ENCODE measurements around the gene LDLRAD3. TPM values are rescaled to one million over a fixed set of nuclear protein-coding genes. Genes with fewer than 3 reads are reported as not detected.

LDLRAD3 gene
- total RNA-seq, 2 donors from 2014 or later, result 30.8 to 42.5 TPM

- Histone ChIP-seq H3K4me3 (no peak overlapping the region), H3K36me3 (no peaks in the 10 kb centered on the region), H3K4me1 (replicated peaks) (no peaks in the 10 kb centered on the region), H3K27ac (peak overlapping the region in 1 of 2 donors; percentile 5), H3K9me3 (no peaks in the 10 kb centered on the region), H3K27me3 (replicated peaks; ENCODE audit: insufficient read depth) (no peaks in the 10 kb centered on the region)
- intact Hi-C loops (cut with DNase I), result no loop called here
- TF ChIP-seq POLR2A (IDR thresholded peaks at IDR 0.05) (no peak), POLR2AphosphoS5 (IDR thresholded peaks at IDR 0.05) (no peak)
- TF ChIP-seq, protein P1, sequence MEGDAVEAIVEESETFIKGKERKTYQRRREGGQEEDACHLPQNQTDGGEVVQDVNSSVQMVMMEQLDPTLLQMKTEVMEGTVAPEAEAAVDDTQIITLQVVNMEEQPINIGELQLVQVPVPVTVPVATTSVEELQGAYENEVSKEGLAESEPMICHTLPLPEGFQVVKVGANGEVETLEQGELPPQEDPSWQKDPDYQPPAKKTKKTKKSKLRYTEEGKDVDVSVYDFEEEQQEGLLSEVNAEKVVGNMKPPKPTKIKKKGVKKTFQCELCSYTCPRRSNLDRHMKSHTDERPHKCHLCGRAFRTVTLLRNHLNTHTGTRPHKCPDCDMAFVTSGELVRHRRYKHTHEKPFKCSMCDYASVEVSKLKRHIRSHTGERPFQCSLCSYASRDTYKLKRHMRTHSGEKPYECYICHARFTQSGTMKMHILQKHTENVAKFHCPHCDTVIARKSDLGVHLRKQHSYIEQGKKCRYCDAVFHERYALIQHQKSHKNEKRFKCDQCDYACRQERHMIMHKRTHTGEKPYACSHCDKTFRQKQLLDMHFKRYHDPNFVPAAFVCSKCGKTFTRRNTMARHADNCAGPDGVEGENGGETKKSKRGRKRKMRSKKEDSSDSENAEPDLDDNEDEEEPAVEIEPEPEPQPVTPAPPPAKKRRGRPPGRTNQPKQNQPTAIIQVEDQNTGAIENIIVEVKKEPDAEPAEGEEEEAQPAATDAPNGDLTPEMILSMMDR (IDR thresholded peaks at IDR 0.05), result no peak
- WGBS, result 77% methylated on average over 4 of the region's 4 CpGs
- DNase-seq (ENCODE audit: low spot score), result no peak
Observed at GRCh38 chr11:36156161-36156816, 212.4 kb downstream of the LDLRAD3 start.

GRCh38 chr11:36156817-36157519, 213.1 kb downstream of the LDLRAD3 start:
- 59% methylated on average over 5 of the region's 5 CpGs for WGBS
- no peak overlapping the region for H3K27ac ChIP-seq
- no peak for TF ChIP-seq POLR2A (IDR thresholded peaks at IDR 0.05)
- TF ChIP-seq, protein P1 (IDR thresholded peaks at IDR 0.05), result no peak
- TF ChIP-seq POLR2AphosphoS5 (IDR thresholded peaks at IDR 0.05), result no peak
- no peak for DNase-seq (ENCODE audit: low spot score)
- intact Hi-C loops (cut with DNase I), result no loop called here
- no peaks in the 10 kb centered on the region for H3K36me3 ChIP-seq
- H3K4me3 ChIP-seq, result no peak overlapping the region
- no peaks in the 10 kb centered on the region for H3K4me1 ChIP-seq (replicated peaks)
- H3K27me3 ChIP-seq (replicated peaks; ENCODE audit: insufficient read depth), result no peaks in the 10 kb centered on the region
- H3K9me3 ChIP-seq, result no peaks in the 10 kb centered on the region

DNA sequence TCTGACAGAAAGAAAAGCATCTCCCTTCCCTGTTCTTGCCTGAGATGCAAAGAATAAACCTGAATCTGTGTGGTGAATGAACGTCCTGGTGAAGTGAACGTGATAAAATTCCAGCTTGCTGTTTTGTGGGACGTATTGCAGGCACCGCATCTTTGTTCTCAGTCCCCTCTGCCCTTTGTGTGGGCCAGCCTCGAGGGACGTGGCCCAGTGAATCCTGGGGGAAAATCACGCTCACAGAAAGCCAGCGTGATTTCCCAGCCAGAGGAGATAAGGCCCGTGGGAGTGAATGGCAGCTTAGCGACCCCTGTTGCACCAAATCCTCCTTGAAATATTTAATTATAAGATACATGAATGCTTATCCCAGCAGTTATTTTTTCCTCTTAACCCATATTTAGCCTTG, 216.2 kb downstream of the LDLRAD3 start:
- Histone ChIP-seq H3K4me3 (no peak overlapping the region), H3K9me3 (no peaks in the 10 kb centered on the region), H3K27ac (no peak overlapping the region), H3K4me1 (replicated peaks) (peaks cover 5% of the 10 kb centered on the region), H3K36me3 (no peaks in the 10 kb centered on the region), H3K27me3 (replicated peaks; ENCODE audit: insufficient read depth) (no peaks in the 10 kb centered on the region)
- intact Hi-C loops (cut with DNase I), result no loop called here
- 84% methylated on average over 10 of the region's 10 CpGs for WGBS
- no peak for TF ChIP-seq POLR2A (IDR thresholded peaks at IDR 0.05)
- TF ChIP-seq, protein P1 (IDR thresholded peaks at IDR 0.05), result no peak
- TF ChIP-seq POLR2AphosphoS5 (IDR thresholded peaks at IDR 0.05), result no peak
- no peak for DNase-seq (ENCODE audit: low spot score)

DNA sequence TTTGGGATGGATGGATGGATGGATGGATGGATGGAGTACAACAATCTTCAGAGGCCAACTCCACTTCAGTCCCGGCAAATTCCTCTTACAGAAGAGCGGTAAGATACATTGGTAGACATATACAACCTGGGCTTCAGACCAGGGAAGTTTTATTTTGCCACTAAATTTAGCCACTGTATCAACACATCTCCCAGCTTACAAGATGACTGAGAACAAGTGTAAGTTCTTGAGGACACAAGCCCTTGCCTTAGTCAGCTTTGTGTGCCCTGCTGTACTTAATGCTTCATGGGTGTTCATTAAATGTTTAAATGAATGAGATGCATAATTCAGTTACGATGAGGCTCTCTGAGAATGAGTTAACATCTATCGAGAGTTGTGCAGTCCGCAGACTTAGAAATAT, 217.7 kb downstream of the LDLRAD3 start:
- H3K36me3 ChIP-seq, result no peaks in the 10 kb centered on the region
- peaks cover 5% of the 10 kb centered on the region for H3K4me1 ChIP-seq (replicated peaks)
- 88% methylated on average over 5 of the region's 5 CpGs for WGBS
- no peak overlapping the region for H3K4me3 ChIP-seq
- intact Hi-C loops (cut with DNase I), result no loop called here
- DNase-seq (ENCODE audit: low spot score), result no peak
- TF ChIP-seq POLR2A (IDR thresholded peaks at IDR 0.05) (no peak), POLR2AphosphoS5 (IDR thresholded peaks at IDR 0.05) (no peak)
- TF ChIP-seq, protein P1 (IDR thresholded peaks at IDR 0.05), result no peak
- H3K27ac ChIP-seq, result no peak overlapping the region
- no peaks in the 10 kb centered on the region for H3K9me3 ChIP-seq
- H3K27me3 ChIP-seq (replicated peaks; ENCODE audit: insufficient read depth), result no peaks in the 10 kb centered on the region

All from prostate gland (tissue), 2 donors.